Neural cell (in vitro differentiated cells): ENCODE data around the gene ENTPD8.

Source experiments
- EP300 ChIP-seq: fragments of 450-650 bp; conservative IDR thresholded peaks from 2 replicates; pipeline ENCODE4 v1.6.1; 2014; ENCODE audit warnings: antibody characterized with exemption, mild to moderate bottlenecking, moderate library complexity; ENCODE audit not compliant: poor library complexity, severe bottlenecking
- EZH2 ChIP-seq: fragments of 200-600, 300-800 bp; shearing (Covaris generic), sonication (generic); IDR thresholded peaks from 2 replicates; pipeline ENCODE4 v1.6.1; 2014; ENCODE audit warnings: antibody characterized with exemption, low read length, borderline replicate concordance, mild to moderate bottlenecking; ENCODE audit not compliant: insufficient read depth, poor library complexity, severe bottlenecking
- POLR2AphosphoS5 ChIP-seq: IDR thresholded peaks from 2 replicates; pipeline ENCODE4 v1.6.1; 2012
- RAD21 ChIP-seq: fragments of 450-650 bp; conservative IDR thresholded peaks from 2 replicates; pipeline ENCODE4 v1.6.1; 2014; ENCODE audit warnings: antibody characterized with exemption, mild to moderate bottlenecking, moderate library complexity
- SMC3 ChIP-seq: fragments of 450-650 bp; conservative IDR thresholded peaks from 2 replicates; pipeline ENCODE4 v1.6.1; 2014; ENCODE audit warnings: antibody characterized with exemption, mild to moderate bottlenecking, moderate library complexity; ENCODE audit not compliant: poor library complexity
- TAF1 ChIP-seq: IDR thresholded peaks from 2 replicates; pipeline ENCODE4 v1.6.1; 2012; ENCODE audit warnings: low read depth
- TF ChIP-seq, protein P1 (sequence below): fragments of 450-650 bp; IDR thresholded peaks from 2 replicates; pipeline ENCODE4 v1.5.1; 2014; ENCODE audit warnings: antibody characterized with exemption, mild to moderate bottlenecking, moderate library complexity; ENCODE audit not compliant: poor library complexity, severe bottlenecking

- TF ChIP-seq, protein P1, sequence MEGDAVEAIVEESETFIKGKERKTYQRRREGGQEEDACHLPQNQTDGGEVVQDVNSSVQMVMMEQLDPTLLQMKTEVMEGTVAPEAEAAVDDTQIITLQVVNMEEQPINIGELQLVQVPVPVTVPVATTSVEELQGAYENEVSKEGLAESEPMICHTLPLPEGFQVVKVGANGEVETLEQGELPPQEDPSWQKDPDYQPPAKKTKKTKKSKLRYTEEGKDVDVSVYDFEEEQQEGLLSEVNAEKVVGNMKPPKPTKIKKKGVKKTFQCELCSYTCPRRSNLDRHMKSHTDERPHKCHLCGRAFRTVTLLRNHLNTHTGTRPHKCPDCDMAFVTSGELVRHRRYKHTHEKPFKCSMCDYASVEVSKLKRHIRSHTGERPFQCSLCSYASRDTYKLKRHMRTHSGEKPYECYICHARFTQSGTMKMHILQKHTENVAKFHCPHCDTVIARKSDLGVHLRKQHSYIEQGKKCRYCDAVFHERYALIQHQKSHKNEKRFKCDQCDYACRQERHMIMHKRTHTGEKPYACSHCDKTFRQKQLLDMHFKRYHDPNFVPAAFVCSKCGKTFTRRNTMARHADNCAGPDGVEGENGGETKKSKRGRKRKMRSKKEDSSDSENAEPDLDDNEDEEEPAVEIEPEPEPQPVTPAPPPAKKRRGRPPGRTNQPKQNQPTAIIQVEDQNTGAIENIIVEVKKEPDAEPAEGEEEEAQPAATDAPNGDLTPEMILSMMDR, result no peak
- TF ChIP-seq EZH2 (no peak), SMC3 (no peak), RAD21 (no peak), EP300 (no peak), TAF1 (no peak), POLR2AphosphoS5 (no peak)
Observed at GRCh38 chr9:137441935-137442321, 771 bp upstream of the ENTPD8 start.
